HG03060 (cell line): ENCODE data around the gene ARL15.
"Not testable (repeated sequence)": the region's sequence is repeated elsewhere in the genome, so short reads cannot be mapped to it uniquely, and the experiment has no call there.

Experiments
- ATAC-seq: cut with Tn5 transposase; IDR thresholded peaks from one replicate; pipeline ENCODE4 v1.9.1; 2021; ENCODE audit warnings: low read depth, moderate number of reproducible peaks; ENCODE audit not compliant: unreplicated experiment

Gene ARL15

GRCh38 chr5:54103871-54104270, 206.5 kb downstream of the ARL15 start:
- ATAC-seq: no peak

DNA sequence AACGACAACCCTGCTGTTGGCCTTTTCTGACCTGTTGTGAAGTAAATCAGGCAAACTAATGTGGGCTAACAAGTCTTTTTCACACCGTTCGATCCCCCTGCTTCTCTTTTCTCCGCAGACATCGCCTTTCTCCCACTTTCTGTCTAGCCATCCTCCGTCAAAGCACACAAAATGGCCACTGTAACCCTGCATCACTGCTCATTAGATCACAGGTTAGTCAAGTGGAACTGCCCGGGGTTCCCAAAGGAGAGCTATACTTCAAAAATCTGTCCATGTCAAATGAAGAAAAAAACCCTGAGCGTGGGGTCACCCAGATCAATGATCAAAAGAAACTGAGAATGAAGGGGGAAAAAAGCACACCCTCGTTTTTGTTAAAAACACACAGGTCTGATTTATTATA, 212.1 kb downstream of the ARL15 start:
- no peak for ATAC-seq

GRCh38 chr5:54095969-54096368, 214.4 kb downstream of the ARL15 start:
- no peak for ATAC-seq

- ATAC-seq: no peak
Measured at GRCh38 chr5:54094706-54095105, 215.7 kb downstream of the ARL15 start.

DNA sequence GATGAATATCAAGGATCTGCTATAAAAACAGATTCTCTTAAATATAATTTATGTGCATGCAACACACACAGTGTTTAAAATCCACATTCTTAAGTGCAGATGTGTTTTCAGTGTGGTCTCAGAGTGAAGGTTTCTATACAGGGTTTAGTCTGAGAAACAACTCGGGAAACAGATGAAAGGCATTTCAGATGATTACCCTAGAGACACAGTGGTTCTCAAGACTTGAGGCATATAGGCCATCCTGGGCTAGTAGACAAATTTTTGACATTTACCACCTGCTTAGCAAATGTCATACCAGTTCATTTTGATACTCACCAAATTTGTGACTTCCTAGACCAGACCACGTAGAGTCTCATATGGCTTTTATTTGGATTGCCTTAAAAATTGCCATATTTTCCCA, 216.5 kb downstream of the ARL15 start:
- ATAC-seq: no peak

DNA sequence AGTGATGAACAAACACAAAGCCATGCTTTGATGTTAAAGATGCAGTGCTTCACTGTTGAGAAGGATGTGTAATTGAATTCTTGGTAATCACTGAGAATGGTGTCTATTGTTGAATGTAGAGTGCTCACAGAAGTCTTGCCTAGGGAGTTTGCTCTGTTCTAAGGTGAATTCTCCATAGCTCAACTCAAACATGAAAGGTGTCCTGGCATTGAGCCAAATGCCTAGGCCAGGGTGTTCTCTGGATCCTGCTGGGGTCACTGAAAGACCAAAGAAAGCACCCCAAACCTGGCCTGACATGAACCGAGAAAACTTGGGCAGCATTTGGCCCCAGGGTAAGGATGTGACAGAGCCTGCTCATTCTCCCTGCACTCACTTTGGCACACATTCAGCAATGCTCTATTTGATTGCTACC, 217.3 kb downstream of the ARL15 start:
- ATAC-seq: no peak

GRCh38 chr5:54091307-54092130, 218.9 kb downstream of the ARL15 start:
- no peak for ATAC-seq

DNA sequence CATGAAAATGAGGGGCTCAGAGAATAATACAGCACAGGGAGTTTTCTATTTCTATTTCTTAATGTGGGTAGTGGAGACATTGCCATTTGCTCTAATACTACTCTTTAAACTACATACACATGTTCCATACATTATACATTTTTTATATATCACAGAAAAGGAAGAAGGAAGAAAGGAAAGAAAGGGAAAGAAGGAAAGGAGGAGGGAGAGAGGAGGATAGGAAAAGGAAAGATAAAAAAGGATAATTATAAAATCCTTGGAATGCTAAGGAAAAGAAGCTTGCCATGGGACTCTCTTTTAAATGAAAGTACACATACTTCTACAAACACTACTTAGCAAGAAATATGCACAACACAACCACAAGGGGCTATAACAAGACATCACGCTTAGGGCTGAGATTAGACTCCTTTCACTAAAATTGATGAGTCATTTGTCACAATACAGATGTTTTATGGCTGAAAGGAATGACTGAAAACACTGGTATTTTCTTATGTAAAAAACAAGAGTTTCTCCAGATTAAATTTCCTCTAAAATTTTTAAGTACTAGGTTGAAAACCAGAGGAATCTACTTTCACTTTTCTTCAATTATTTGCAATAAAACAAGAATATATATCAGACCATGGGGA, 219.8 kb downstream of the ARL15 start:
- no peak for ATAC-seq

GRCh38 chr5:54088081-54088480, 222.3 kb downstream of the ARL15 start:
- no peak for ATAC-seq

- no peak for ATAC-seq
Measured at GRCh38 chr5:54087436-54087835, 222.9 kb downstream of the ARL15 start.

DNA sequence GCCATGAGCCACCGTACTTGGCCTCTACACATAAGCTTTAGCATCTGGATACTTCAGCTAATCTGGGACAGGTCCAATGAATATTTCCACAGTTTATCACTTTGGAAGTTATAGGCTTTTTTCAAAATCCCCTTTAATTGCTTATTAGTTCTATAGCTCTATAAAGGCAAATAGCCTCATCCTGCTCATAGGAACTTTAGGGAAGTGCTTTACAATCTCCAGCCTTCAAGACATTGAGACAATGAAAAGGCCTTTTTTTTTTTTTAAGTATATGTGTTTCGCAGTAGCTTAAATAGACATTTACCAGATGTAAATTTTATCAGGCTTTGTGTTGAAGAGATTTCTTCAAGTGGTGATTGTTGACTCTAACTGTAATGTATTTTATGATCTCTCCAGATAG, 224.2 kb downstream of the ARL15 start:
- ATAC-seq: no peak

DNA sequence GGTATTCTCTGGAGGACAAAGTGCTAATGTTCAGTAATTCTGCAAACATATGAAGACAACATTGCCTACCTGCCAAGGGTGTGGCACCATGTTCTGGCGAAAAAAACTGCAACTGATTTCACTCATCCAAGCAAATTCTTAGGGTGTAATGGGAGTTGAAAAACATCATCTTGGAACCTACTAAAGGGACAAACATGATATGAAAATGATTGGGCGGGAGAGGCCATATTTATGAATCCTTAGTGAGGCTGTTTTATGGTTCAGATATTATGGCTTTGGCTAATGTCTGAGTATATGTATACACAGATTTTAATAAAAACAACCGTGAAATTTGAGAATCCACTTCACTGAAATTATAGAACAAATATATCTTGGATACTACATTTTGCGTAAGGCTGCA, 225.7 kb downstream of the ARL15 start:
- no peak for ATAC-seq

DNA sequence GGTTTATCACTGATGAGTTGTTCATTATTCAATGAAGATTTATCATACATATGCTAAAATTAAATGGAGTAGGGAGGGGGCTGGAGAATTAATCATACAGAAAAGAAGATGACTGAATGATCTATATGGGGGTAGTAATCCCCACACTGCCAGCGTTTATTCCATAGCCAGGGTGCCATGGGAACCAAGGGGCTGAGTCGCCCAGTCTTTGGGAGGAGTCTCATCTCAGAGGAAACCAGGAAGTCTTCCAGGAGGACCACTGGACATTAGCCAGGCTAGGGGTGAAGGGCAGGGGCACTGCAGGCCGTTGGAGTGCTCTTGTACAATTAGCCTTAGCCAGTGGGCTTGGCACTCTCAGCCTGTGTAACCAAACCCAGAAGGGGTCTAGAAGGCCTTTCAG, 226.5 kb downstream of the ARL15 start:
- no peak for ATAC-seq

DNA sequence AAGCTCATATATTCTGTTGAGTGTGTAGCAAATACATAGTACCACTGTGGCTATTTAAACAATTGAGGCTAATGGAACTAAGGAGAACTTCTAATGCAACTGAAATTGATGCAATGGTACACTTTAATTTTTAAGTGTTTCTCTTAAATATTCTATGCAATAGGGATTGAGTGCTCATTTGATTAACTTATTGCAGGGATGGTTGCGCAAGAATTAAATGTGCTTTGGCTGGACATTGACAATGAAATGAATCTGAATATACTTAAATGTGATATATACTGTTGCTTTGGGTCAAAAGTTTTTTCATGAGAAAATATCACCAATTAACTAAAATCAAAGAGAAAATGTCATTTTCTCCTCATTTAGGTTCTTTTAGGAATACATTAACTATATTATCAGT, 227.1 kb downstream of the ARL15 start:
- no peak for ATAC-seq

DNA sequence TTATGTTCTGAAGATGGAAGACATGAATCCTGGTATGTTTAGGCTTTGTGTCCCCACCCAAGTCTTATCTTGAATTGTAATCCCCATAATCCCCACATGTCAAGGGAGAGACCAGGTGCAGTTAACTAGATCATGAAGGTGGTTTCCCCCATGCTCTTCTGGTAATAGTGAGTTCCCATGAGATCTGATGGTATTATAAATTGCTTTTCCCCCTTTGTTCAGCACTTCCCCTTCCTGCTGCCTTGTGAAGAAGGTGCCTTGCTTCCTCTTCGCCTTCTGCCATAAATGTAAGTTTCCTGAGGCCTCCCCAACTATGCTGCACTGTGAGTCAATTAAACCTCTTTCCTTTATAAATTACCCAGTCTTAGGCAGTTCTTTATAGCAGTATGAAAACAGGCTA, 229.0 kb downstream of the ARL15 start:
- ATAC-seq: no peak

GRCh38 chr5:54080831-54081230, 229.5 kb downstream of the ARL15 start:
- ATAC-seq: no peak

DNA sequence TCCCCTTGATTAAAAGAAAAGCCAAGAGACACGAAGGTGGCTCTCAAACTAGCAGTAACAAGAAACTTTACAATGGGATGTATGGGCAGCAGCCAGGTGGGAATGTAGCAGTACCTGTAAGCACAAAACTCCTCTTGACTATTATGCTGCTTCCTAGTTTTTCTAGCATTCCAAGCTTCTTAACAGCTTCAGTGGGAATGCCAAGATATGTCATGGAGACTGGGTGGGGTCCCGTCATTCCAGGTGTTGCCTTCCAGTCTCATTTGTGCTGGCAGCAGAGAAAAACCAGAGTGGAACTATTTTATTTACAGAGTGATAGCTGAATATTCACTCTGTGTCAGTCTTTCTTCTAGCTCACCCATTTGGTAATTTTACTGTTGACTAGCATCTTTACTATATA, 236.6 kb downstream of the ARL15 start:
- no peak for ATAC-seq

- ATAC-seq: no peak
Measured at GRCh38 chr5:54073131-54073530, 237.2 kb downstream of the ARL15 start.

DNA sequence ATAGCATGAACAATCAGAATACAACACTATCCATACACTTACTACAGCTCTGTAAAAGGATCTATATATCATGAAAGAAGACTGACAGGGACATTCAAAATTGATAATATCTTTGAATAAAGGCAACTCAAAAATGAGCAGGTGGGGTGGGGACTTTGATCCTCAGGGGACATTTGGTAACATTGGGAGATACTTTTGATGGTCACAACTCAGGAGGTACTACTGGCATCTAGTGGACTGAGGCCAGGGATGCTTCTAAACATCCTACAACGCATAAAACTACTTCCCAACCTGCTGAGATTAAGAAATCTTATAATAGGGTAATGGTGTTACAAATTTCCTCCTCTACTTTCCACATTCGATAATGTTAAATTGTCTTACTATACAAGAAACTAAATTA, 243.9 kb downstream of the ARL15 start:
- ATAC-seq: no peak

- ATAC-seq: no peak
Measured at GRCh38 chr5:54063817-54064216, 246.6 kb downstream of the ARL15 start.

GRCh38 chr5:54062958-54063357, 247.4 kb downstream of the ARL15 start:
- no peak for ATAC-seq

GRCh38 chr5:54060919-54061318, 249.5 kb downstream of the ARL15 start:
- not testable (repeated sequence) for ATAC-seq
